Astrocyte of the spinal cord (primary cell): ENCODE data around the gene PTBP3.
"Not testable (repeated sequence)": the region's sequence is repeated elsewhere in the genome, so short reads cannot be mapped to it uniquely, and the experiment has no call there.

Source experiments
- DNase-seq: peaks from one replicate; pipeline ENCODE4 v3.0.0; 2011; ENCODE audit warnings: low read depth, low spot score
- H3K4me3 ChIP-seq: 2 replicates; pipeline ENCODE4 v1.5.1; 2011; ENCODE audit warnings: low read depth, mild to moderate bottlenecking, low read length, moderate library complexity
- in situ Hi-C: cut with HindIII; loops from 2 replicates; pipeline ENCODE4 v1.10.0; 2017; ENCODE audit warnings: low sequenced_read_pairs
- TF ChIP-seq, protein P1 (sequence below): IDR thresholded peaks from 2 replicates; pipeline ENCODE4 v1.5.1; 2012; ENCODE audit warnings: low read depth, mild to moderate bottlenecking, low read length, inconsistent platforms

Gene PTBP3

GRCh38 chr9:112280904-112281303 lies 52.5 kb downstream of the PTBP3 start:
- no peak overlapping the region for H3K4me3 ChIP-seq
- in situ Hi-C loops, result no loop called here
- TF ChIP-seq, protein P1, sequence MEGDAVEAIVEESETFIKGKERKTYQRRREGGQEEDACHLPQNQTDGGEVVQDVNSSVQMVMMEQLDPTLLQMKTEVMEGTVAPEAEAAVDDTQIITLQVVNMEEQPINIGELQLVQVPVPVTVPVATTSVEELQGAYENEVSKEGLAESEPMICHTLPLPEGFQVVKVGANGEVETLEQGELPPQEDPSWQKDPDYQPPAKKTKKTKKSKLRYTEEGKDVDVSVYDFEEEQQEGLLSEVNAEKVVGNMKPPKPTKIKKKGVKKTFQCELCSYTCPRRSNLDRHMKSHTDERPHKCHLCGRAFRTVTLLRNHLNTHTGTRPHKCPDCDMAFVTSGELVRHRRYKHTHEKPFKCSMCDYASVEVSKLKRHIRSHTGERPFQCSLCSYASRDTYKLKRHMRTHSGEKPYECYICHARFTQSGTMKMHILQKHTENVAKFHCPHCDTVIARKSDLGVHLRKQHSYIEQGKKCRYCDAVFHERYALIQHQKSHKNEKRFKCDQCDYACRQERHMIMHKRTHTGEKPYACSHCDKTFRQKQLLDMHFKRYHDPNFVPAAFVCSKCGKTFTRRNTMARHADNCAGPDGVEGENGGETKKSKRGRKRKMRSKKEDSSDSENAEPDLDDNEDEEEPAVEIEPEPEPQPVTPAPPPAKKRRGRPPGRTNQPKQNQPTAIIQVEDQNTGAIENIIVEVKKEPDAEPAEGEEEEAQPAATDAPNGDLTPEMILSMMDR, result no peak
- no peak for DNase-seq

DNA sequence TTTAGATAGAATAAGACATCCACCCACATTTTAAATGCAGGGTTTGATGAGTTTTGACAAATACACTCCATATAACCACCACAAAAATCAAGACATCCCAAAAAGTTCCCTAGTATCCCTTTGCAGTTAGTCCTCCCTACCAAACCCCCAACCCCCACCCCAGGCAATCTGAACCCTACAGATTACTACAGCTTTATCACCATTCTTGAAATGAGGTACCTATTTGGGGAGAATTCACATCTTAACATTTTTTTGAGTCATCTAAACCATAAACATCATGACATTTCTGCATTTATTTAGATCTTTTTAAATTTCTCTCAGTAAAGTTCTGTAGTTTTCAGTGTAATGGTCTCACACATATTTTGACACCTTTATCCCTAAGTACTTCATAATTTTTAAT lies 53.9 kb downstream of the PTBP3 start:
- in situ Hi-C loops, result no loop called here
- no peak for DNase-seq
- TF ChIP-seq, protein P1, result no peak
- no peak overlapping the region for H3K4me3 ChIP-seq

- TF ChIP-seq, protein P1, result no peak
- DNase-seq, result no peak
- H3K4me3 ChIP-seq, result no peak overlapping the region
- in situ Hi-C loops, result no loop called here
These were observed 55.3 kb downstream of the PTBP3 start for GRCh38 chr9:112278152-112278551.

DNA sequence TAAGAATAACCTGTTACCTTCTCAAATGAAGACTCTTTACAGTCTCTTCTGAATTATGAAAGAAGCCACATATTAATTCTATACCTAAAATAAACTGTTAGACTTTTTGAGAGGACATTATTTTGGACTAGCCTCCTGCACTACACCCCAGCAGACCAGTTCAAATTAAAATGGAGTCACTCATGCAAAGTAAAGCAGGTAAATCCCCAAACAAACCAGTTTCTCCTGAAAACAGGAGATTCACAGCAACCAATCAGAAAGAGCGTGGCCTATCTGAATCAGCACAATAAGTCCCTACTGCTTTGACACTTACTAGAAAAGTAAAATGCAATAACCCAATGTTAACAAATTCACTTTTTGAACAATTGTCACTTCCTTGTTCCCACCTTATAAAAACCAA lies 58.8 kb downstream of the PTBP3 start:
- TF ChIP-seq, protein P1, result no peak
- no peak for DNase-seq
- no peak overlapping the region for H3K4me3 ChIP-seq
- in situ Hi-C loops, result no loop called here

DNA sequence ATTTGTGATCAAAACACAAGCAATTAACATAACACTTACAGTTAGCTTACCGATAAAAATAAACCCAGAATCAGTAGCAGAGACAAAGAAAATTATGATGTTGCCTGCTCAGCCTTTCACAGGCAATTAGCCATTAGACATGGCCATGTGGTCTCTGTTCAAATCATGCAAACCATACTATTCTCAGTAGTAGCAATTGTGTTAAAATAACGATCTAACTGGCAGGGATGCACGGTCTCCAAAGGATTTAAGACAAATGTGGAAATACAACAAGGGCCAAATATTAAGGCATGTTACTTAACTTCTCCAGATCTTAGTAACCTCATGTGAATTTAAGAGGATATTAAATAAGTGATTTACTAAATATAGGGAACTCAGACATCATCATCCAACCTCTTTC lies 59.5 kb downstream of the PTBP3 start:
- in situ Hi-C loops, result no loop called here
- no peak for DNase-seq
- no peak overlapping the region for H3K4me3 ChIP-seq

DNA sequence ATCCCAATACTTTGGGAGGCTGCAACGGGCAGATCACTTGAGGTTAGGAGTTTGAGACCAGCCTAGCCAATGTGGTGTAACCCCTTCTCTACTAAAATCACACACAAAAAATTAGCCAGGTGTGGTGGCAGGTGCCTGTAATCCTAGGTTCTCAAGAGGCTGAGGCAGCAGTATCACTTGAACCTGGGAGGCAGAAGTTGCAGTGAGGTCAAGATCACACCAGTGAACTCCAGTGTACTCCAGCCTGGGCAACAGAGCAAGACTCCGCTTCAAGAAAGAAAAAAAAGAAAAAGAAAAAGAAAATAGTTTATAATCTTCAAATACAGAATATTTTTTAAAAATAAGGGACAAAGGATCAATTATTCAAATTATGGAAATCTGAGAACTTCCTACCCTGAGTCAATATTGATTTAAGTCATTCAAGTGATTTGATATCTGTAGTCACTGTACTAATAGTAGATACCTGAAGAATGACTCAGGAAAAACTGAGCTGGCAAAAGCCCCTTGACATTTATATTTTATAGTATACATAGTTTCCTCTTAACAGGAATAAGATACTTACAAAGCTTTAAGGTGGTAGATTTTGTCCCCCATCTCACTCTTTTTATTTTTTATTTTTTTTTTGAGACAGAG lies 61.8 kb downstream of the PTBP3 start:
- TF ChIP-seq, protein P1, result no peak
- no peak overlapping the region for H3K4me3 ChIP-seq
- in situ Hi-C loops, result no loop called here
- DNase-seq, result peak; percentile 20

More for the DNA sequence above, 59.5 kb downstream of the PTBP3 start:
- TF ChIP-seq, protein P1, result no peak

GRCh38 chr9:112268413-112268812 lies 65.0 kb downstream of the PTBP3 start:
- no peak overlapping the region for H3K4me3 ChIP-seq
- DNase-seq, result no peak
- TF ChIP-seq, protein P1, result no peak
- in situ Hi-C loops, result no loop called here

- DNase-seq, in situ Hi-C loops, H3K4me3 ChIP-seq: not testable (repeated sequence)
These were observed 66.3 kb downstream of the PTBP3 start for GRCh38 chr9:112267086-112267485.
